Measurements from ENCODE around the gene PRSS33. TPM values are rescaled to one million over a fixed set of nuclear protein-coding genes. Genes with fewer than 3 reads are reported as not detected.
A peak's percentile ranks its signal among the peaks of the same experiment; 100 is the strongest.

Gene PRSS33
- total RNA-seq, 4 donors from 2014 or later = not detected

- TF ChIP-seq CTCF (IDR thresholded peaks at IDR 0.05) (no peak), POLR2A (IDR thresholded peaks at IDR 0.05) (no peak)
- no peak for DNase-seq (ENCODE audit: low spot score in 2 of 2)
- intact Hi-C loops (cut with DNase I; ENCODE audit: low total_unique reads) = no loop called here
- H3K4me3 ChIP-seq (ENCODE audit: low read depth, poor library complexity, severe bottlenecking) = no peak overlapping the region
- 17 to 27% methylated on average over 3 of the region's 3 CpGs for WGBS, 2 donors
Observed at GRCh38 chr16:2755158-2755557, 32.2 kb downstream of the PRSS33 start.

GRCh38 chr16:2753733-2754020 lies 33.7 kb downstream of the PRSS33 start:
- intact Hi-C loops (cut with DNase I; ENCODE audit: low total_unique reads) = no loop called here
- 1% methylated on average over 7 of the region's 7 CpGs for WGBS, 2 donors
- H3K4me3 ChIP-seq (ENCODE audit: low read depth, poor library complexity, severe bottlenecking) = peak overlapping the region; percentile 77
- DNase-seq (ENCODE audit: low spot score in 2 of 2) = no peak
- TF ChIP-seq CTCF (IDR thresholded peaks at IDR 0.05) (no peak), POLR2A (IDR thresholded peaks at IDR 0.05) (no peak)

GRCh38 chr16:2752850-2753732 lies 34.3 kb downstream of the PRSS33 start:
- intact Hi-C loops (cut with DNase I; ENCODE audit: low total_unique reads) = no loop called here
- TF ChIP-seq POLR2A (IDR thresholded peaks at IDR 0.05) (no peak), CTCF (IDR thresholded peaks at IDR 0.05) (no peak)
- H3K4me3 ChIP-seq (ENCODE audit: low read depth, poor library complexity, severe bottlenecking) = peak overlapping the region; percentile 77
- DNase-seq (ENCODE audit: low spot score in 2 of 2) = peak; percentile 66 to 96
- WGBS, 2 donors = 0% methylated on average over 20 to 43 of the region's 82 CpGs

DNA sequence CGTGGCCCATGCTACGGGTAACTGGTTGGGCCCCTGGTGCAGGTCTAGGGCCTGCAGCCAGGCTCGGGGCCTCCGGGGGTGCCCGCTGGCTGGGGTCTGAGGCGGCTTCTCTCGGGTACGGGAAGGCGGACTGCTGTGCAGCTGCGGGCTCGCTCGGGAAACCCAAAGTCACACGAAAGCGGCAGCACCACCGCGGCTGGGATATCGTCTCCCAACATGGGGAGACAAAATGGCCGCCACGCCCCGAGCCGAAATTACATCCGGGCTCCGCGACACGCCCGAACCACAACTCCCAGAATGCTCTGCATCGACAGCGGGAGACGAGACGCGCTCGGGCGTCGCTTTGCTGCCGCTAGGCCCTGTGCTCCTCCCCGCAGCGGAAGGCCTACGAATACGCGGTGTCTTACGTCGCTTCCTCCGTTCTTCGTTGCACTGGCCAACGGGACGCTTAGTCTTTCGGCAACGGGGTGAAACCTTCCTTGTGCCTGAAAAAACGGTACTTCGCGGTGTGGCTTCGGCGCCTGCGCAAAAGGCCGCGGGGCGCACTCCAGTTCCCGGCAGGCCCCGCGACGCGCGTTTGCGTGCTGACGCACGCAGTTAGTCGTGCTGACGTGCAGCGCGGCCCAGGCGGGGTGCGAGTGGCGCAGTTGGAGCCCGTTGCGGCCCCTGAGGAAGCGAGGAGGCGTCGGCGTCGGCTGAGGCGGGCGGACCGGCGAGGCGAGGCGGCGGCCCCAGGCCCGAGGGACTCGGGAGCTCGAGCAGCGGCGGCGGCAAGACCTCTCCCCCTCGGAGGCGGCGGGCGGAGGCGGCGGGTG lies 35.1 kb downstream of the PRSS33 start, which contains the start of gene SRRM2:
Gene SRRM2 (plus strand): TSS at position 604 of the 815 bp plus-strand sequence. CDS start 3,727 bp downstream, outside the sequence.
- WGBS, 2 donors = 1 to 2% methylated on average over 40 to 57 of the region's 99 CpGs
- peak within 1 kb of the TSS; percentile 77 for H3K4me3 ChIP-seq (ENCODE audit: low read depth, poor library complexity, severe bottlenecking)
- peak; percentile 95 to 99 for DNase-seq (ENCODE audit: low spot score in 2 of 2)
- TF ChIP-seq POLR2A (IDR thresholded peaks at IDR 0.05) (peak in 1 of 2 donors; percentile 99), CTCF (IDR thresholded peaks at IDR 0.05) (no peak)
- intact Hi-C loops (cut with DNase I; ENCODE audit: low total_unique reads) = no loop called here

DNA sequence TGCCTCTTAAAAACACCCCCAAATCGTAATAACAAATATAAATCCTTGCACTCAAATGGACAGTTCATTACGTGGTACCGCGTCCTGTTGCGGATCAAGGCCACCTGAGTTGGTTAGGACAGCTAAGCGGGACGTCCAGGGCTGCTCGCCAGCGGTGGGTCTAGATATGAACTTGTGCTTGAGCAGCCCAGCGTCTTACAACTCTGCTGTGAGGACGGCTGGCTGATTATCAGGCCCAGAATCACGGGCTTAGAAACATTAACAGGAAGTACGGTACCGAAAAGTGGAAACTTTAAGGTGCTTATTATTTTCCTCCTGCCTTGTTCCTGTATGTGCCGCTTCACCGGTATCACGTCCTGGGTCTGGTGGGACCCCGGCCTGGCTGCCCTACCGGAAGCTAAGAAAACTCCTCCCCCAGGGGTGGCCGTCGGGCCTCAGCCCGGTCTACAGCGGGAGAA lies 35.8 kb downstream of the PRSS33 start:
- no peak for TF ChIP-seq CTCF (IDR thresholded peaks at IDR 0.05)
- no peak for TF ChIP-seq POLR2A (IDR thresholded peaks at IDR 0.05)
- WGBS, 2 donors = 58 to 59% methylated on average over 23 of the region's 23 CpGs
- DNase-seq (ENCODE audit: low spot score in 2 of 2) = no peak
- H3K4me3 ChIP-seq (ENCODE audit: low read depth, poor library complexity, severe bottlenecking) = peak overlapping the region; percentile 77
- intact Hi-C loops (cut with DNase I; ENCODE audit: low total_unique reads) = no loop called here
